HG03060 (cell line): Measurements from ENCODE around the gene OSTC.
"Not testable (repeated sequence)": the region's sequence is repeated elsewhere in the genome, so short reads cannot be mapped to it uniquely, and the experiment has no call there.

ENCODE experiments used
- ATAC-seq: cut with Tn5 transposase; IDR thresholded peaks from one replicate; pipeline ENCODE4 v1.9.1; 2021; ENCODE audit warnings: low read depth, moderate number of reproducible peaks; ENCODE audit not compliant: unreplicated experiment

Gene OSTC

GRCh38 chr4:108709722-108710121, 59.3 kb downstream of the OSTC start:
- ATAC-seq: no peak

GRCh38 chr4:108710578-108710977, 60.2 kb downstream of the OSTC start:
- ATAC-seq: not testable (repeated sequence)

- ATAC-seq: no peak
Observed at GRCh38 chr4:108714880-108715279, 64.5 kb downstream of the OSTC start.

GRCh38 chr4:108716340-108716739, 65.9 kb downstream of the OSTC start:
- ATAC-seq: no peak

- no peak for ATAC-seq
Observed at GRCh38 chr4:108717386-108717785, 67.0 kb downstream of the OSTC start.
